SK-N-SH (cell line): ENCODE results near the gene TGOLN2.

ENCODE experiments used
- EP300 ChIP-seq, 2 experiments: IDR thresholded peaks; 2 replicates each; pipeline versions ENCODE4 v1.4.0 to v1.6.1; 2012; ENCODE audit warnings: borderline replicate concordance in 1 of 2, low read depth in 1 of 2, low read length in 1 of 2
- MAX ChIP-seq: IDR thresholded peaks from 2 replicates; pipeline ENCODE4 v1.4.0; 2012; ENCODE audit warnings: low read depth
- POLR2AphosphoS5 ChIP-seq: IDR thresholded peaks from 2 replicates; pipeline ENCODE4 v1.6.1; 2012; ENCODE audit warnings: low read depth, low read length
- REST ChIP-seq: IDR thresholded peaks from 2 replicates; pipeline ENCODE4 v1.6.1; 2012; ENCODE audit warnings: mild to moderate bottlenecking, low read depth, low read length, moderate library complexity
- TF ChIP-seq, protein P1 (sequence below): IDR thresholded peaks from 2 replicates; pipeline ENCODE4 v1.4.0; 2012; ENCODE audit warnings: low read depth, borderline replicate concordance
- TF ChIP-seq, protein P2 (sequence below): fragments of 200-600 bp; sonication (generic); IDR thresholded peaks from 2 replicates; pipeline ENCODE4 v1.6.1; 2017; ENCODE audit warnings: antibody characterized with exemption, mild to moderate bottlenecking, moderate library complexity

- TF ChIP-seq, protein P1, sequence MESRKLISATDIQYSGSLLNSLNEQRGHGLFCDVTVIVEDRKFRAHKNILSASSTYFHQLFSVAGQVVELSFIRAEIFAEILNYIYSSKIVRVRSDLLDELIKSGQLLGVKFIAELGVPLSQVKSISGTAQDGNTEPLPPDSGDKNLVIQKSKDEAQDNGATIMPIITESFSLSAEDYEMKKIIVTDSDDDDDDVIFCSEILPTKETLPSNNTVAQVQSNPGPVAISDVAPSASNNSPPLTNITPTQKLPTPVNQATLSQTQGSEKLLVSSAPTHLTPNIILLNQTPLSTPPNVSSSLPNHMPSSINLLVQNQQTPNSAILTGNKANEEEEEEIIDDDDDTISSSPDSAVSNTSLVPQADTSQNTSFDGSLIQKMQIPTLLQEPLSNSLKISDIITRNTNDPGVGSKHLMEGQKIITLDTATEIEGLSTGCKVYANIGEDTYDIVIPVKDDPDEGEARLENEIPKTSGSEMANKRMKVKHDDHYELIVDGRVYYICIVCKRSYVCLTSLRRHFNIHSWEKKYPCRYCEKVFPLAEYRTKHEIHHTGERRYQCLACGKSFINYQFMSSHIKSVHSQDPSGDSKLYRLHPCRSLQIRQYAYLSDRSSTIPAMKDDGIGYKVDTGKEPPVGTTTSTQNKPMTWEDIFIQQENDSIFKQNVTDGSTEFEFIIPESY, result no peak
- TF ChIP-seq, protein P2, sequence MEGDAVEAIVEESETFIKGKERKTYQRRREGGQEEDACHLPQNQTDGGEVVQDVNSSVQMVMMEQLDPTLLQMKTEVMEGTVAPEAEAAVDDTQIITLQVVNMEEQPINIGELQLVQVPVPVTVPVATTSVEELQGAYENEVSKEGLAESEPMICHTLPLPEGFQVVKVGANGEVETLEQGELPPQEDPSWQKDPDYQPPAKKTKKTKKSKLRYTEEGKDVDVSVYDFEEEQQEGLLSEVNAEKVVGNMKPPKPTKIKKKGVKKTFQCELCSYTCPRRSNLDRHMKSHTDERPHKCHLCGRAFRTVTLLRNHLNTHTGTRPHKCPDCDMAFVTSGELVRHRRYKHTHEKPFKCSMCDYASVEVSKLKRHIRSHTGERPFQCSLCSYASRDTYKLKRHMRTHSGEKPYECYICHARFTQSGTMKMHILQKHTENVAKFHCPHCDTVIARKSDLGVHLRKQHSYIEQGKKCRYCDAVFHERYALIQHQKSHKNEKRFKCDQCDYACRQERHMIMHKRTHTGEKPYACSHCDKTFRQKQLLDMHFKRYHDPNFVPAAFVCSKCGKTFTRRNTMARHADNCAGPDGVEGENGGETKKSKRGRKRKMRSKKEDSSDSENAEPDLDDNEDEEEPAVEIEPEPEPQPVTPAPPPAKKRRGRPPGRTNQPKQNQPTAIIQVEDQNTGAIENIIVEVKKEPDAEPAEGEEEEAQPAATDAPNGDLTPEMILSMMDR, result no peak
- TF ChIP-seq REST, result no peak
- TF ChIP-seq MAX, result no peak
- TF ChIP-seq POLR2AphosphoS5, result no peak
- no peak for TF ChIP-seq EP300 (IDR thresholded peaks at IDR 0.05; ENCODE audit: borderline replicate concordance in 1 of 2, low read depth in 1 of 2, low read length in 1 of 2)
These were observed 57.8 kb downstream of the TGOLN2 start for GRCh38 chr2:85269959-85270358.
